Endothelial cell of umbilical vein (primary cell): Measurements from ENCODE around the gene MATK.

Experiments
- EZH2 ChIP-seq: IDR thresholded peaks from 2 replicates; pipeline ENCODE4 v1.6.1; 2012; ENCODE audit warnings: borderline replicate concordance, low read depth, mild to moderate bottlenecking, moderate library complexity, low read length, inconsistent platforms; ENCODE audit not compliant: severe bottlenecking
- POLR2A ChIP-seq: IDR thresholded peaks from 2 replicates; pipeline ENCODE4 v1.6.1; 2012; ENCODE audit warnings: low read depth, mild to moderate bottlenecking, control low read depth, low read length
- TF ChIP-seq, protein P1 (sequence below), 2 donors: IDR thresholded peaks; 1 replicate in 1 of 2; 2 replicates in 1 of 2; pipeline ENCODE4 v1.5.1; 2011; ENCODE audit warnings: low read length in 2 of 2, mild to moderate bottlenecking in 2 of 2, moderate library complexity in 2 of 2, control low read depth in 1 of 2, inconsistent platforms in 1 of 2, low read depth in 1 of 2; ENCODE audit not compliant: insufficient read depth in 1 of 2; ENCODE audit errors: extremely low read depth in 1 of 2

DNA sequence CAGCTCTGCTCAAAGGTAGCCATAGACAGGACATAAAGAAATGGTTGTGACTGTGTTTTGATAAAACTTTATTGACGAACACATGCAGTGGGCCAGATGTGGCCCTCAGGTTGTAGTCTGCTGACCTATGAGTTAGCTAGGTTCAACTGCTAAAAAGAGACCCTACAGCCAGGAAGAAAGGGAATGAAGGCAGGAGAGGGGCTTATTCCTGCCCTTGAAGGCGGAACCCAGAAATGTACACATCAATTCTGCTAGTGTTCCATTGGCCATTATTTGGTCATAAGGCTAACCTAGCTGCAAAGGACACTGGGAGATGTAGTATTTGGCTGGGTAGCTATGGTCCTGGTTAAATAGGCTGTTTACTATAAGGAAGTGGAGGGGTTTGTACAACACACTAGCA lies 42.7 kb downstream of the MATK start:
- TF ChIP-seq POLR2A (no peak), EZH2 (no peak)
- TF ChIP-seq, protein P1, sequence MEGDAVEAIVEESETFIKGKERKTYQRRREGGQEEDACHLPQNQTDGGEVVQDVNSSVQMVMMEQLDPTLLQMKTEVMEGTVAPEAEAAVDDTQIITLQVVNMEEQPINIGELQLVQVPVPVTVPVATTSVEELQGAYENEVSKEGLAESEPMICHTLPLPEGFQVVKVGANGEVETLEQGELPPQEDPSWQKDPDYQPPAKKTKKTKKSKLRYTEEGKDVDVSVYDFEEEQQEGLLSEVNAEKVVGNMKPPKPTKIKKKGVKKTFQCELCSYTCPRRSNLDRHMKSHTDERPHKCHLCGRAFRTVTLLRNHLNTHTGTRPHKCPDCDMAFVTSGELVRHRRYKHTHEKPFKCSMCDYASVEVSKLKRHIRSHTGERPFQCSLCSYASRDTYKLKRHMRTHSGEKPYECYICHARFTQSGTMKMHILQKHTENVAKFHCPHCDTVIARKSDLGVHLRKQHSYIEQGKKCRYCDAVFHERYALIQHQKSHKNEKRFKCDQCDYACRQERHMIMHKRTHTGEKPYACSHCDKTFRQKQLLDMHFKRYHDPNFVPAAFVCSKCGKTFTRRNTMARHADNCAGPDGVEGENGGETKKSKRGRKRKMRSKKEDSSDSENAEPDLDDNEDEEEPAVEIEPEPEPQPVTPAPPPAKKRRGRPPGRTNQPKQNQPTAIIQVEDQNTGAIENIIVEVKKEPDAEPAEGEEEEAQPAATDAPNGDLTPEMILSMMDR (IDR thresholded peaks at IDR 0.05; ENCODE audit: extremely low read depth in 1 of 2, insufficient read depth in 1 of 2, low read depth in 1 of 2, low read length in 2 of 2): no peak
